DND-41 (cell line): Measurements from ENCODE around the gene SIX1.

Experiments used
- ATAC-seq: fragments of 200-7000 bp; cut with Tn5 transposase; 3 replicates; pipeline ENCODE4 v1.9.1; 2021; ENCODE audit warnings: low read depth; ENCODE audit not compliant: insufficient read depth
- DNase-seq: peaks from one replicate; pipeline ENCODE4 v3.0.0-alpha.2; 2020
- H2AFZ ChIP-seq: 2 replicates; pipeline ENCODE4 v1.6.0; 2012; ENCODE audit warnings: low read depth, low read length
- H3K27ac ChIP-seq: 2 replicates; pipeline ENCODE4 v1.5.1; 2012; ENCODE audit warnings: low read length, inconsistent platforms
- H3K27me3 ChIP-seq: fragments of 200-600 bp; sonication (generic); 2 replicates; pipeline ENCODE4 v1.6.0; 2012; ENCODE audit warnings: low read length, mild to moderate bottlenecking, inconsistent platforms; ENCODE audit not compliant: insufficient read depth, poor library complexity
- H3K36me3 ChIP-seq: 2 replicates; pipeline ENCODE4 v1.5.1; 2012; ENCODE audit warnings: low read length, inconsistent platforms; ENCODE audit not compliant: insufficient read depth
- H3K4me1 ChIP-seq: 2 replicates; pipeline ENCODE4 v1.5.1; 2012; ENCODE audit warnings: mild to moderate bottlenecking, low read length; ENCODE audit not compliant: insufficient read depth
- H3K4me2 ChIP-seq: 2 replicates; pipeline ENCODE4 v1.6.0; 2012; ENCODE audit warnings: mild to moderate bottlenecking, moderate library complexity, low read length, inconsistent platforms; ENCODE audit not compliant: insufficient read depth
- H3K4me3 ChIP-seq, 2 experiments: fragments of 200-600 bp in 1 of 2; shearing (Covaris generic) in 1 of 2; 2 replicates each; pipeline ENCODE4 v1.5.1; 2012 to 2016; ENCODE audit warnings: inconsistent platforms in 2 of 2, low read length in 2 of 2, mild to moderate bottlenecking in 2 of 2, low read depth in 1 of 2, moderate library complexity in 1 of 2
- H3K79me2 ChIP-seq: 2 replicates; pipeline ENCODE4 v1.6.0; 2012; ENCODE audit warnings: low read length, inconsistent platforms; ENCODE audit not compliant: insufficient read depth
- H3K9ac ChIP-seq: 2 replicates; pipeline ENCODE4 v1.6.0; 2012; ENCODE audit warnings: low read depth, mild to moderate bottlenecking, inconsistent platforms, low read length, moderate library complexity
- H3K9me3 ChIP-seq: 2 replicates; pipeline ENCODE4 v1.5.1; 2012; ENCODE audit warnings: low read length, moderate library complexity, mild to moderate bottlenecking, inconsistent platforms; ENCODE audit not compliant: insufficient read depth, severe bottlenecking
- H4K20me1 ChIP-seq: 2 replicates; pipeline ENCODE4 v1.6.0; 2012; ENCODE audit warnings: low read length; ENCODE audit not compliant: insufficient read depth
- EZH2 ChIP-seq: IDR thresholded peaks from 3 replicates; pipeline ENCODE4 v1.6.1; 2012; ENCODE audit warnings: borderline replicate concordance, low read depth, mild to moderate bottlenecking, moderate library complexity, low read length, inconsistent platforms; ENCODE audit not compliant: severe bottlenecking
- TF ChIP-seq, protein P1 (sequence below): IDR thresholded peaks from 2 replicates; pipeline ENCODE4 v1.5.1; 2012; ENCODE audit warnings: borderline replicate concordance, low read length, moderate library complexity, mild to moderate bottlenecking; ENCODE audit not compliant: poor library complexity, severe bottlenecking; ENCODE audit errors: extremely low read depth

Gene SIX1

GRCh38 chr14:60652674-60653651, 3.7 kb upstream of the SIX1 start:
- Histone ChIP-seq H3K27me3 (peaks cover 25% of the 10 kb centered on the region), H3K27ac (no peak overlapping the region), H2AFZ (no peak overlapping the region), H3K4me2 (no peak overlapping the region), H4K20me1 (no peaks in the 10 kb centered on the region; the same call in 1 of the 2 replicates), H3K4me1 (peaks cover 13% of the 10 kb centered on the region), H3K79me2 (no peaks in the 10 kb centered on the region), H3K4me3 (no peak overlapping the region), H3K9ac (no peak overlapping the region), H3K9me3 (no peaks in the 10 kb centered on the region), H3K36me3 (no peaks in the 10 kb centered on the region)
- DNase-seq (no peak), ATAC-seq (no peak)
- TF ChIP-seq, protein P1, sequence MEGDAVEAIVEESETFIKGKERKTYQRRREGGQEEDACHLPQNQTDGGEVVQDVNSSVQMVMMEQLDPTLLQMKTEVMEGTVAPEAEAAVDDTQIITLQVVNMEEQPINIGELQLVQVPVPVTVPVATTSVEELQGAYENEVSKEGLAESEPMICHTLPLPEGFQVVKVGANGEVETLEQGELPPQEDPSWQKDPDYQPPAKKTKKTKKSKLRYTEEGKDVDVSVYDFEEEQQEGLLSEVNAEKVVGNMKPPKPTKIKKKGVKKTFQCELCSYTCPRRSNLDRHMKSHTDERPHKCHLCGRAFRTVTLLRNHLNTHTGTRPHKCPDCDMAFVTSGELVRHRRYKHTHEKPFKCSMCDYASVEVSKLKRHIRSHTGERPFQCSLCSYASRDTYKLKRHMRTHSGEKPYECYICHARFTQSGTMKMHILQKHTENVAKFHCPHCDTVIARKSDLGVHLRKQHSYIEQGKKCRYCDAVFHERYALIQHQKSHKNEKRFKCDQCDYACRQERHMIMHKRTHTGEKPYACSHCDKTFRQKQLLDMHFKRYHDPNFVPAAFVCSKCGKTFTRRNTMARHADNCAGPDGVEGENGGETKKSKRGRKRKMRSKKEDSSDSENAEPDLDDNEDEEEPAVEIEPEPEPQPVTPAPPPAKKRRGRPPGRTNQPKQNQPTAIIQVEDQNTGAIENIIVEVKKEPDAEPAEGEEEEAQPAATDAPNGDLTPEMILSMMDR: no peak
- TF ChIP-seq EZH2: no peak

DNA sequence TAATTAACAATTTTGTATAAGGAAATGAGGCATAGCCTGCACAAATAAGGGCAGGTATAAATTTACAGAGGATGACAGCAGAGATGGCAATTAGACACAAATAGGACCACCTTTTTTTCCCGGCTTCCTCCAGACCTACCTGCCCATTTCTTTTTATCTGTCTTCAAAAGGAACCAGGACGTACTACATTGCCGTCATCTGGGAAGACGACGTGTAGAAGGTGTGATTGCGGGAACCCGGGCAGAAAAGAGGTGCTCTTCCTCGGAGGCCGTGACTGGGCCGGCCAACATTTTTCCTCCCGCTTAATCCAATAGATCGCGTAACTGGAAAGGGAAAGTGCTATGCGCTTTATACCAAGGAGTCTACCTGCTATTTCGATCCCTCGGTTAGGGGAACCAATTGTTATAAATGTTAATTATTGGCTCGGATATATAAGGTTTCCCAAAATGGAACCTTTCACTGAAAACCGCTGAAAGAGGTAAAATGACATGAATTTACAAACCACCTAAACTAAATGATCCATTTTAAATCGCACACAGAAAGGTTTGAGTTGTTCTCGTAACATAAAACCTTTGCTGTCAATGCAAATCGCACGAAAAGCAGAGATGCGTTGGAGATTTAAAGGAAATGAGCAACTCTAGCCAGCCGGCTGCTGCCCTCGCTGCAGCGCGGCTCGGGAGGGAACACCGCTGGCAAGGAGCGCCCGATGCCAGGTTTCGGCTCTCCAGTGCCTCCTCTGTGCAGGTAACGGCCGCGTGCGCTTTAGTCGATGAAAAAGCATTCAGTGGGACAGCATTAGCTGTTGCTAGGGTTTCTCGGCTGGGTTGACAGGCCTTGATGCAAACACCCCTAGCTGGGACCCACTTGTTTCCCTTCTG, 2.8 kb upstream of the SIX1 start:
- Histone ChIP-seq H3K79me2 (no peaks in the 10 kb centered on the region), H2AFZ (no peak overlapping the region), H3K27ac (no peak overlapping the region), H3K4me3 (no peak overlapping the region), H4K20me1 (no peaks in the 10 kb centered on the region; the same call in 1 of the 2 replicates), H3K9ac (no peak overlapping the region), H3K36me3 (no peaks in the 10 kb centered on the region), H3K4me1 (peaks cover 8% of the 10 kb centered on the region), H3K4me2 (no peak overlapping the region), H3K27me3 (peaks cover 16% of the 10 kb centered on the region), H3K9me3 (no peaks in the 10 kb centered on the region)
- TF ChIP-seq, protein P1: no peak
- no peak for TF ChIP-seq EZH2
- DNase-seq (no peak), ATAC-seq (no peak)

- Histone ChIP-seq H3K36me3 (no peaks in the 10 kb centered on the region), H3K27me3 (peaks cover 8% of the 10 kb centered on the region), H4K20me1 (no peaks in the 10 kb centered on the region), H3K4me3 (no peak overlapping the region), H3K9me3 (no peaks in the 10 kb centered on the region), H3K4me1 (peaks cover under 1% of the 10 kb centered on the region; the same call in 1 of the 2 replicates), H3K4me2 (no peak overlapping the region), H2AFZ (no peak overlapping the region), H3K9ac (no peak overlapping the region), H3K79me2 (no peaks in the 10 kb centered on the region), H3K27ac (no peak overlapping the region)
- DNase-seq (no peak), ATAC-seq (no peak)
- TF ChIP-seq, protein P1: no peak
- no peak for TF ChIP-seq EZH2
Observed at GRCh38 chr14:60651086-60651795, 2.0 kb upstream of the SIX1 start.
